ENCODE data around the gene TRNAU1AP.
A peak's percentile ranks its signal among the peaks of the same experiment; 100 is the strongest.
"Not testable (repeated sequence)": the region's sequence is repeated elsewhere in the genome, so short reads cannot be mapped to it uniquely, and the experiment has no call there.

Gene TRNAU1AP

DNA sequence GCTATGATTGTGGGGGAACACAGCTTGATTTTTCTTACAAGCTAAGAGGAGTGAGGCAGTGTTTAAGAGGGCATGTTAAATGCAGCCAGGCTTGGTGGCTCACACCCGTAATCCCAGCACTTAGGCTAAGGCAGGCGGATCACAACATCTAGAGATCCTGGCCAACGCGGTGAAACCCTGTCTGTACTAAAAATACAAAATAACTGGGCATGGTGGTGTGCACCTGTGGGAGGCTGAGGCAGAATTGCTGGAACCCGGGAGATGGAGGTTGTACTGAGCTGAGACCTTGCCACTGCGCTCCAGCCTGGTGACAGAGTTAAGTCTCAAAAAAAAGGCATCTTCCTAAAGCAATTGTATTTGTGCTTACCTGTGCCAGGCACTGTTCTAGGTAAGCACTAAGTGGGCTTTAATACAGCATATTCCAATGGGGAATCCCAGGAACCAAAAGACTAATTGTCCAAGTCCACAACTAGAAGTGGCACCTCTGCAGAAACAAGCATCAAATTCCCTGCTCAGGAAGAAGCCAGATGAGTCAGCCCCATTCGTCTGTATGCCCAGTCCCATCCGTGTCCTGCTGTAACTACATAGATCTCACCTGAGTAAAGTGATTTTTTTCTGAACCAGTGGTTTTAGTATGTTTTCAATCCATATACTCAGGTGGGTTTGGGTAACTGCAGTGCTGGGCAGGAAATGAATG is 42.5 kb upstream of the TRNAU1AP start:
- no peak overlapping the region for H2AFZ ChIP-seq (ENCODE audit: low read depth)
- peaks cover 19% of the 10 kb centered on the region for H4K20me1 ChIP-seq (ENCODE audit: insufficient read depth)
- H3K36me3 ChIP-seq (ENCODE audit: insufficient read depth), result peaks cover 28% of the 10 kb centered on the region
- H3K4me2 ChIP-seq, result no peak overlapping the region; the same call in 1 of the 2 replicates
- no peak overlapping the region for H3K4me3 ChIP-seq (IDR thresholded peaks at IDR 0.05; ENCODE audit: insufficient read depth, low read depth, low read length)
- peak overlapping the region; percentile 98; the same call in 1 of the 2 replicates for H3K9ac ChIP-seq
- H3K27ac ChIP-seq, result peak overlapping the region; percentile 96
- peaks cover 71% of the 10 kb centered on the region for H3K4me1 ChIP-seq (ENCODE audit: low read depth, poor library complexity, severe bottlenecking)
- 0 out of 2 replicates have a peak, but pooled peaks have one; percentile 3 for TF ChIP-seq CTCF (conservative IDR thresholded peaks at IDR 0.05; ENCODE audit: low read depth, low read length)
- H3K79me2 ChIP-seq (ENCODE audit: insufficient read depth, low read depth), result peaks cover 43% of the 10 kb centered on the region
- no peaks in the 10 kb centered on the region for H3K27me3 ChIP-seq (ENCODE audit: insufficient read depth, low read depth)

GRCh38 chr1:28510970-28511440 is 41.9 kb upstream of the TRNAU1AP start:
- Histone ChIP-seq H3K4me2 (no peak overlapping the region; the same call in 1 of the 2 replicates), H3K79me2 (ENCODE audit: insufficient read depth, low read depth) (peaks cover 41% of the 10 kb centered on the region), H3K36me3 (ENCODE audit: insufficient read depth) (peaks cover 28% of the 10 kb centered on the region), H4K20me1 (ENCODE audit: insufficient read depth) (peaks cover 19% of the 10 kb centered on the region), H3K27me3 (ENCODE audit: insufficient read depth, low read depth) (no peaks in the 10 kb centered on the region), H3K4me3 (IDR thresholded peaks at IDR 0.05; ENCODE audit: insufficient read depth, low read depth, low read length) (no peak overlapping the region), H3K9ac (peak overlapping the region; percentile 98; the same call in 1 of the 2 replicates), H2AFZ (ENCODE audit: low read depth) (no peak overlapping the region), H3K27ac (peak overlapping the region; percentile 96), H3K4me1 (ENCODE audit: low read depth, poor library complexity, severe bottlenecking) (peaks cover 76% of the 10 kb centered on the region)
- no peak for TF ChIP-seq CTCF (conservative IDR thresholded peaks at IDR 0.05; ENCODE audit: low read depth, low read length)

DNA sequence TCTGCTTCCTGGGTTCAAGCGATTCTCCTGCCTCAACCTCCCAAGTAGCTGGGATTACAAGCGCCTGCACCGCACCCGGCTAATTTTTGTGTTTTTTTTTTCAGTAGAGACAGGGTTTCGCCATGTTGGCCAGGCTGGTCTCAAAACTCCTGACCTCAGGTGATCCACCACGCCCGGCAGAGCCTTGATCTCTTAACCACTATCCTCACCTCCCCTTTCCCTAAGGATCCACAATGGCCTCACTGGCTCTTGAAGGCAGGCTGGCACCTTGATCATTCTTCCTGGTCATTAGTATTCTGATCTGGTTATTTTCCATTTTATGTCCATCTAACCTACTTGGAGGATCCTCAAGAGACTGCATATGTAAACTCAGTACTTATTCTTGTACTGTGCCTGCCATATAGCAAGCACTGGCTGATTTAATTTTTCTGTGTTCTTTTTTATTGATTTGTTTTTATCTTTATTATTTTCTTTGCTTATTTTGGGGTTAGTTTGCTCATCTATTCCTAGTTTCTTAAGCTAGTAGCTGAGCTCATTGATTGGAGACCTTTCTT is 40.8 kb upstream of the TRNAU1AP start:
- H3K36me3 ChIP-seq (ENCODE audit: insufficient read depth), result peaks cover 20% of the 10 kb centered on the region
- H3K4me2 ChIP-seq, result no peak overlapping the region
- no peaks in the 10 kb centered on the region for H3K27me3 ChIP-seq (ENCODE audit: insufficient read depth, low read depth)
- H3K4me3 ChIP-seq (IDR thresholded peaks at IDR 0.05; ENCODE audit: insufficient read depth, low read depth, low read length), result no peak overlapping the region
- no peak for TF ChIP-seq CTCF (conservative IDR thresholded peaks at IDR 0.05; ENCODE audit: low read depth, low read length)
- peak overlapping the region; percentile 96; the same call in 1 of the 2 replicates for H3K27ac ChIP-seq
- peaks cover 30% of the 10 kb centered on the region for H3K79me2 ChIP-seq (ENCODE audit: insufficient read depth, low read depth)
- peaks cover 19% of the 10 kb centered on the region for H4K20me1 ChIP-seq (ENCODE audit: insufficient read depth)
- H2AFZ ChIP-seq (ENCODE audit: low read depth), result no peak overlapping the region
- peaks cover 88% of the 10 kb centered on the region for H3K4me1 ChIP-seq (ENCODE audit: low read depth, poor library complexity, severe bottlenecking)
- no peak overlapping the region; the same call in 1 of the 2 replicates for H3K9ac ChIP-seq

DNA sequence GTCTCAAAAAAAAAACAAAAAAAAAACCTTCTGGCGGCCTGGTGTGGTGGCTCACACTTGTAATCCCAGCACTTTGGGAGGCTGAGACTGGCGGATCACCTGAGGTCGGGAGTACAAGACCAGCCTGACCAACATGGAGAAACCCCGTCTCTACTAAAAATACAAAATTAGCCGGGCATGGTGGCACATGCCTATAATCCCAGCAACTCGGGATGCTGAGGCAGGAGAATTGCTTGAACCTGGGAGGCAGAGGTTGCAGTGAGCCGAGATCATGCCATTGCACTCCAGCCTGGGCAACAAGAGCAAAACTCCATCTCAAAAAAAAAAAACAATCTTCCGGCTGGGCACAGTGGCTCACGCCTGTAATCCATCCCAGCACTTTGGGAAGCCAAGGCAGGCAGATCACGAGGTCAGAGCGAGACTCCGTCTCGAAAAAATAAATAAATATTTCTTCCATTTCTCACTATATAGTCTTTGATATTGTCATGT is 38.4 kb upstream of the TRNAU1AP start:
- not testable (repeated sequence) for H3K36me3 ChIP-seq (ENCODE audit: insufficient read depth); H2AFZ ChIP-seq (ENCODE audit: low read depth); H3K27me3 ChIP-seq (ENCODE audit: insufficient read depth, low read depth); H3K9ac ChIP-seq; H3K4me3 ChIP-seq (IDR thresholded peaks at IDR 0.05; ENCODE audit: insufficient read depth, low read depth, low read length); H3K4me2 ChIP-seq
- Histone ChIP-seq H4K20me1 (ENCODE audit: insufficient read depth) (peaks cover 11% of the 10 kb centered on the region), H3K79me2 (ENCODE audit: insufficient read depth, low read depth) (peaks cover 15% of the 10 kb centered on the region), H3K4me1 (ENCODE audit: low read depth, poor library complexity, severe bottlenecking) (peaks cover 84% of the 10 kb centered on the region), H3K27ac (peak overlapping the region; percentile 87; the same call in 1 of the 2 replicates)

Data from KMS-11 (cell line).